Ishikawa (cell line): ENCODE measurements around the gene PDE8A.

Experiments used
- CEBPB ChIP-seq: IDR thresholded peaks from 2 replicates; pipeline ENCODE4 v1.6.1; 2012
- CREB1 ChIP-seq: IDR thresholded peaks from 2 replicates; pipeline ENCODE4 v1.6.1; 2012; ENCODE audit warnings: low read depth
- EGR1 ChIP-seq: IDR thresholded peaks from 2 replicates; pipeline ENCODE4 v1.6.1; 2012
- EP300 ChIP-seq: IDR thresholded peaks from 2 replicates; pipeline ENCODE4 v1.6.1; 2012; ENCODE audit warnings: borderline replicate concordance
- FOXM1 ChIP-seq: IDR thresholded peaks from 2 replicates; pipeline ENCODE4 v1.6.1; 2012; ENCODE audit warnings: low read depth, borderline replicate concordance
- NFIC ChIP-seq: IDR thresholded peaks from 2 replicates; pipeline ENCODE4 v1.6.1; 2012
- RAD21 ChIP-seq: IDR thresholded peaks from 2 replicates; pipeline ENCODE4 v1.6.1; 2012; ENCODE audit warnings: low read depth
- TAF1 ChIP-seq: IDR thresholded peaks from 2 replicates; pipeline ENCODE4 v1.6.1; 2012; ENCODE audit warnings: low read depth, mild to moderate bottlenecking
- TCF12 ChIP-seq: IDR thresholded peaks from 2 replicates; pipeline ENCODE4 v1.6.1; 2012; ENCODE audit warnings: low read depth
- TEAD4 ChIP-seq: IDR thresholded peaks from 2 replicates; pipeline ENCODE4 v1.6.1; 2012
- YY1 ChIP-seq: IDR thresholded peaks from 2 replicates; pipeline ENCODE4 v1.6.1; 2012; ENCODE audit warnings: low read depth
- ZBTB7A ChIP-seq: IDR thresholded peaks from 2 replicates; pipeline ENCODE4 v1.6.1; 2012; ENCODE audit warnings: low read depth
- TF ChIP-seq, protein P1 (sequence below): IDR thresholded peaks from 2 replicates; pipeline ENCODE4 v1.6.1; 2012
- TF ChIP-seq, protein P2 (sequence below): IDR thresholded peaks from 2 replicates; pipeline ENCODE4 v1.6.1; 2012
- TF ChIP-seq, protein P3 (sequence below): IDR thresholded peaks from 2 replicates; pipeline ENCODE4 v1.6.1; 2012; ENCODE audit warnings: low read depth, mild to moderate bottlenecking

Gene PDE8A

DNA sequence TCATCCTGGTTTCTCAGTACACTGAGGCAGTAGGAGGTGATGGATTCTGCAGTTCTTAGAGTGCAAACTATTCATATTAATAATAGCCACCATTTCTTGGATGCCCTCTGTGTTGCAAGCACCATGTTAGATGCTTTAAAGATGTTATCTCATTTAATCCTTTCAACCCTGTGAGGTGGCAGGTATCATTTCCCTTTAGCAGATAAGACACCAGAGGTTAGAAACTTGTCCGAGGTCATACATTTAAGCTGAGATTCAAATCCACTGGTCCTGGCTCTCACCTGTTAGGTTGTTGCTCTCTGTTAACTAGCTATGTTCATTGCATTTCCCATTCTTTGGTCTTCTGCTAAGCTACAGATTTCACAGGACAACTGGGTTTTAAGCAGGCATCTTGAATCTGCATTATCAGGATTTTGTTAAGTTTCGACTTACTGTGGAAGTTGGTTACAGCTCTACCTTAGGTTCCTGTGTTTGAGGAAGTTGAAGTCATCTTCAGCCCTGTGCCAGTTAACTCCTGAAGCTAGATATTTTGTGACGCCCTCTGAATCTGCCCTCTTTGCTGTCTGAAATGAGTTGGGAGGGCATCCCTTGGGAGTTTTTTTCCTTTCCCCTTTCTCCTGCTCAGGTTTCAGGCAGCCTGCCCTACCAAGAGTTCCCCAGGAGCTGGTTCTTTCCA lies 6.4 kb downstream of the PDE8A start:
- TF ChIP-seq RAD21 = no peak

DNA sequence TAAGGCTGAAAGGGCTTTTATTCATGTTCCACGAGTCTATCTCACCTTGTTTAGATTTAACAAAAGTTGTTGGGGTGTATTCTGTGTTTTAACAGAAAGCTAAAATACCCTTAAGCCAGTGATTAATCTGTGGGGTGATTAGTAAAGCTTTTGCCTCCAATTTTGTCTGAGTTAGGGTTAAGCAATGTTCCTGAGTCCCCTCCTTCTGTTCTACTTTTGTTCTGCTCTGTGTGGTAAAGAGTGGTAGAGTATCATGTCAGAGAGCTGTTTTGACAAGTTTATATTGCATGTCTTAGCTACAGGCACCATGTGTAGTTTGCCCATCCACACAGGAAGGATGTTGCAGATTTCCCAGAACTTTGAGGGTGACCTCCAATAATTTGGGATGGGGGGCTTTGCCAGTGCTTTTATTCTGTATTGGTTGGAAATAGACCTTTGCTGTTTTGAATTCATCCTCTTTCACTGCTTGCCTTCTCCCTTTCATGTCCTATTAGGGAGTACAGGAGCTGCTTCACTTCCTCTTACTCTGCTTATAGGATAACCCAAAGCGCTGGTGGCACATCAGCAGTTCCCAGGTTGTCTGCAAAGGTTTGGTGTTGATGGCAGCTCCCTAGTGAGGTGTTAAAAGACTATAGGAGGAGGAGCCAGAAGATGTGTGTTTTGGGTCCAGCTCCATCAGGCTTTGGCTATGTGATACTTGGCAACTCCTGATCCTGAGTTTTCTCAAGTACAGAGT lies 7.4 kb downstream of the PDE8A start:
- TF ChIP-seq FOXM1 = no peak
- no peak for TF ChIP-seq EP300
- no peak for TF ChIP-seq TCF12
- no peak for TF ChIP-seq YY1
- no peak for TF ChIP-seq ZBTB7A
- TF ChIP-seq TEAD4 = no peak
- TF ChIP-seq, protein P1, sequence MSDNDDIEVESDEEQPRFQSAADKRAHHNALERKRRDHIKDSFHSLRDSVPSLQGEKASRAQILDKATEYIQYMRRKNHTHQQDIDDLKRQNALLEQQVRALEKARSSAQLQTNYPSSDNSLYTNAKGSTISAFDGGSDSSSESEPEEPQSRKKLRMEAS = no peak
- TF ChIP-seq CEBPB = no peak
- TF ChIP-seq TAF1 = no peak
- TF ChIP-seq, protein P2, sequence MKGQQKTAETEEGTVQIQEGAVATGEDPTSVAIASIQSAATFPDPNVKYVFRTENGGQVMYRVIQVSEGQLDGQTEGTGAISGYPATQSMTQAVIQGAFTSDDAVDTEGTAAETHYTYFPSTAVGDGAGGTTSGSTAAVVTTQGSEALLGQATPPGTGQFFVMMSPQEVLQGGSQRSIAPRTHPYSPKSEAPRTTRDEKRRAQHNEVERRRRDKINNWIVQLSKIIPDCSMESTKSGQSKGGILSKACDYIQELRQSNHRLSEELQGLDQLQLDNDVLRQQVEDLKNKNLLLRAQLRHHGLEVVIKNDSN = no peak
- no peak for TF ChIP-seq CREB1
- TF ChIP-seq, protein P3, sequence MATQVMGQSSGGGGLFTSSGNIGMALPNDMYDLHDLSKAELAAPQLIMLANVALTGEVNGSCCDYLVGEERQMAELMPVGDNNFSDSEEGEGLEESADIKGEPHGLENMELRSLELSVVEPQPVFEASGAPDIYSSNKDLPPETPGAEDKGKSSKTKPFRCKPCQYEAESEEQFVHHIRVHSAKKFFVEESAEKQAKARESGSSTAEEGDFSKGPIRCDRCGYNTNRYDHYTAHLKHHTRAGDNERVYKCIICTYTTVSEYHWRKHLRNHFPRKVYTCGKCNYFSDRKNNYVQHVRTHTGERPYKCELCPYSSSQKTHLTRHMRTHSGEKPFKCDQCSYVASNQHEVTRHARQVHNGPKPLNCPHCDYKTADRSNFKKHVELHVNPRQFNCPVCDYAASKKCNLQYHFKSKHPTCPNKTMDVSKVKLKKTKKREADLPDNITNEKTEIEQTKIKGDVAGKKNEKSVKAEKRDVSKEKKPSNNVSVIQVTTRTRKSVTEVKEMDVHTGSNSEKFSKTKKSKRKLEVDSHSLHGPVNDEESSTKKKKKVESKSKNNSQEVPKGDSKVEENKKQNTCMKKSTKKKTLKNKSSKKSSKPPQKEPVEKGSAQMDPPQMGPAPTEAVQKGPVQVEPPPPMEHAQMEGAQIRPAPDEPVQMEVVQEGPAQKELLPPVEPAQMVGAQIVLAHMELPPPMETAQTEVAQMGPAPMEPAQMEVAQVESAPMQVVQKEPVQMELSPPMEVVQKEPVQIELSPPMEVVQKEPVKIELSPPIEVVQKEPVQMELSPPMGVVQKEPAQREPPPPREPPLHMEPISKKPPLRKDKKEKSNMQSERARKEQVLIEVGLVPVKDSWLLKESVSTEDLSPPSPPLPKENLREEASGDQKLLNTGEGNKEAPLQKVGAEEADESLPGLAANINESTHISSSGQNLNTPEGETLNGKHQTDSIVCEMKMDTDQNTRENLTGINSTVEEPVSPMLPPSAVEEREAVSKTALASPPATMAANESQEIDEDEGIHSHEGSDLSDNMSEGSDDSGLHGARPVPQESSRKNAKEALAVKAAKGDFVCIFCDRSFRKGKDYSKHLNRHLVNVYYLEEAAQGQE = no peak
- no peak for TF ChIP-seq NFIC
- no peak for TF ChIP-seq RAD21
- no peak for TF ChIP-seq EGR1

DNA sequence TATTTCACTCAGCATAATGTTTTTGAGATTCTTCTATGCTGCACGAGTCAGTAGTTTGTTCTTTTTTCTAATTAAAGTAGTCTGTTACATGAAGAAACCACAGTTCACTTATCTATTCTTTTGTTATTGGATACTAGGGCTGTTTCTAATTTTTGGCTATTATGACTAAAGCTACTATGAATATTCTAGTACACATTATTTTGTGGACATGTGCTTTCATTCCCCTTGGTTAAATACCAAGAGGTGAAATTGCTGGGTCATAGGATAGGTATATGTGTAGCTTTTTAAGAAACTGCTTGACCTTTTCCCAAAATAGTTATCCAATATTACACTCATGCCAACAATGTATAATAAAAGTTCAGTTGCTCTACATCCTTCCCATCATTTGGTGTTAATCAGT lies 8.9 kb downstream of the PDE8A start:
- no peak for TF ChIP-seq CREB1
- no peak for TF ChIP-seq CEBPB
- no peak for TF ChIP-seq EGR1
- no peak for TF ChIP-seq EP300
- TF ChIP-seq, protein P3 = no peak
- no peak for TF ChIP-seq TEAD4
- no peak for TF ChIP-seq FOXM1
- no peak for TF ChIP-seq TAF1
- no peak for TF ChIP-seq YY1
- TF ChIP-seq RAD21 = no peak
- no peak for TF ChIP-seq NFIC
- TF ChIP-seq, protein P2 = no peak
- TF ChIP-seq, protein P1 = no peak
- TF ChIP-seq TCF12 = no peak
- TF ChIP-seq ZBTB7A = no peak

DNA sequence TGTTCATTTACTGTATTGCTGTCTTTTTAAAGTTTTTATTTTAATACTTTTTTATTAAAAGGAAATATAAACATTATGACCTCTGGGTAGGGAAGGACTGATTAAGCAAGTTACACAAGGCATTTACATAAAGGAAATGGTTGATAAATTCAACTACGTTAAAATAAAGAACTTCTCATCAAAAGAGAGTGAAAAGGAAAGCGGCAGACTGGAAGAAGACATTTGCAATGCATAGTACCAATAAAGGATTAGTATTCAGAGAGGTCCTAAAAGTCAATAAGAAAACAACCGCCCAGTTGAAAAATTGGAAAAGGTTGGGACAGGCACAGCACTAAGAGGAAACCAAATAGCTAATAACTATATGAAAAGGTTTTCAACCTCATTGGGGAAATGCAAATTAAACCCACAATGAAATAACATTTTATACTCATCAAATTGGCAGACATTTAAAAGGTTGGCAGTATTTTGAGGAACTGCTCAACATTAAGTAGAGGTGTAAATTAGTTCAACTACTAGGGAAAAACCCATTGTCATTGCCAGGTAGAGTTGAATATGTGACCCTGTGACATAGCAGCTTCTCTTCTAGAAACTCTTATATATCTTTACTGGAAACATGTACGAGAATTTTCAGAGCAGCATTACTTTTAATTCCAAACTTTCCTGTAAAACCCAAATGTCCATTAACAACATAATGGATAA lies 9.5 kb downstream of the PDE8A start:
- TF ChIP-seq NFIC (no peak), RAD21 (no peak), TCF12 (no peak), EGR1 (no peak), EP300 (no peak), ZBTB7A (no peak), CEBPB (no peak), TEAD4 (no peak), FOXM1 (no peak), TAF1 (no peak), YY1 (no peak), CREB1 (no peak)
- TF ChIP-seq, protein P2 = no peak
- TF ChIP-seq, protein P3 = no peak
- TF ChIP-seq, protein P1 = no peak
